BE2C (cell line): Measurements from ENCODE around the gene ZAP70.

ENCODE experiments used
- DNase-seq: peaks from one replicate; pipeline ENCODE4 v3.0.0-alpha.2; 2020
- H3K27me3 ChIP-seq: fragments of 250-450 bp; sonication (Bioruptor Pico); 2 replicates; pipeline ENCODE4 v1.5.1; 2020; ENCODE audit warnings: mild to moderate bottlenecking
- H3K36me3 ChIP-seq: fragments of 250-450 bp; sonication (Bioruptor Pico); 2 replicates; pipeline ENCODE4 v1.5.1; 2020; ENCODE audit warnings: mild to moderate bottlenecking
- H3K4me1 ChIP-seq: fragments of 250-450 bp; sonication (Bioruptor Pico); 2 replicates; pipeline ENCODE4 v1.5.1; 2020
- H3K4me3 ChIP-seq: 2 replicates; pipeline ENCODE4 v1.5.1; 2011; ENCODE audit warnings: low read depth, low read length
- H3K9me3 ChIP-seq: fragments of 250-450 bp; sonication (Bioruptor Pico); 2 replicates; pipeline ENCODE4 v1.5.1; 2020
- TF ChIP-seq, protein P1 (sequence below): IDR thresholded peaks from 2 replicates; pipeline ENCODE4 v1.5.1; 2012; ENCODE audit warnings: mild to moderate bottlenecking, low read depth, low read length

Gene ZAP70

DNA sequence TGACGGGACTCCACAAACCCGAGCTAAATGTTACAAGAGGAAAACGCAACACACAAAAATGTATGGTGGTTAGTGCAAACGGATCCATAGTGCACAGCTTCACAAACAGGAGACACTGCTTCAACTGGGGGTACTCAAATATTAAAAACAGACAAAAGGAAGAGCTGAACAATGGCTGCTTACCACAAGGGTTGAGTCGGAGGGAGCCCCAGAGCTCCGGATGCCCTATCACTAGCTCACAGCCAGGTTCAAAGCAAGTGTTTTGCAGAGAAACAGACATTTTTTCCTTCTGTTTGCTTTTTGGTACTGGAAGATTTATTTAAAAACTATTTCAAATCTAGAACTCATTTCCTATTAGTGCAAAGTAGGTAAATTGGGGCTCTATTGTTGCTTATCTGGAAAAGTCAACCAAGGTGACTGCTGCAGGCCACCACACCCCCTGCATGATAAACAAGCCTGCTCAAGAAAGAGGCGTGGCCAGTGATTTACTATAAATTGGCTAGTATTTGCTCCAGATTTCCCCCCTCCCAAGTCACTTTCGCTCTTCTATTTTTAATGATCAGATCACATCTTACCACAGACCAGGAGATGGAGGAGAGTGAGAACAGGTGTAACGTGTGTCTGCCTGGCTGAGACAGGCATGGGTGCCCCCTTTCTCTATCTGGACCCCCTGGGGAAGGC is 46.5 kb downstream of the ZAP70 start:
- TF ChIP-seq, protein P1, sequence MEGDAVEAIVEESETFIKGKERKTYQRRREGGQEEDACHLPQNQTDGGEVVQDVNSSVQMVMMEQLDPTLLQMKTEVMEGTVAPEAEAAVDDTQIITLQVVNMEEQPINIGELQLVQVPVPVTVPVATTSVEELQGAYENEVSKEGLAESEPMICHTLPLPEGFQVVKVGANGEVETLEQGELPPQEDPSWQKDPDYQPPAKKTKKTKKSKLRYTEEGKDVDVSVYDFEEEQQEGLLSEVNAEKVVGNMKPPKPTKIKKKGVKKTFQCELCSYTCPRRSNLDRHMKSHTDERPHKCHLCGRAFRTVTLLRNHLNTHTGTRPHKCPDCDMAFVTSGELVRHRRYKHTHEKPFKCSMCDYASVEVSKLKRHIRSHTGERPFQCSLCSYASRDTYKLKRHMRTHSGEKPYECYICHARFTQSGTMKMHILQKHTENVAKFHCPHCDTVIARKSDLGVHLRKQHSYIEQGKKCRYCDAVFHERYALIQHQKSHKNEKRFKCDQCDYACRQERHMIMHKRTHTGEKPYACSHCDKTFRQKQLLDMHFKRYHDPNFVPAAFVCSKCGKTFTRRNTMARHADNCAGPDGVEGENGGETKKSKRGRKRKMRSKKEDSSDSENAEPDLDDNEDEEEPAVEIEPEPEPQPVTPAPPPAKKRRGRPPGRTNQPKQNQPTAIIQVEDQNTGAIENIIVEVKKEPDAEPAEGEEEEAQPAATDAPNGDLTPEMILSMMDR: no peak
- DNase-seq: no peak
- no peaks in the 10 kb centered on the region for H3K27me3 ChIP-seq
- H3K4me1 ChIP-seq: no peaks in the 10 kb centered on the region
- H3K36me3 ChIP-seq: no peaks in the 10 kb centered on the region
- H3K4me3 ChIP-seq: no peak overlapping the region
- no peaks in the 10 kb centered on the region for H3K9me3 ChIP-seq

DNA sequence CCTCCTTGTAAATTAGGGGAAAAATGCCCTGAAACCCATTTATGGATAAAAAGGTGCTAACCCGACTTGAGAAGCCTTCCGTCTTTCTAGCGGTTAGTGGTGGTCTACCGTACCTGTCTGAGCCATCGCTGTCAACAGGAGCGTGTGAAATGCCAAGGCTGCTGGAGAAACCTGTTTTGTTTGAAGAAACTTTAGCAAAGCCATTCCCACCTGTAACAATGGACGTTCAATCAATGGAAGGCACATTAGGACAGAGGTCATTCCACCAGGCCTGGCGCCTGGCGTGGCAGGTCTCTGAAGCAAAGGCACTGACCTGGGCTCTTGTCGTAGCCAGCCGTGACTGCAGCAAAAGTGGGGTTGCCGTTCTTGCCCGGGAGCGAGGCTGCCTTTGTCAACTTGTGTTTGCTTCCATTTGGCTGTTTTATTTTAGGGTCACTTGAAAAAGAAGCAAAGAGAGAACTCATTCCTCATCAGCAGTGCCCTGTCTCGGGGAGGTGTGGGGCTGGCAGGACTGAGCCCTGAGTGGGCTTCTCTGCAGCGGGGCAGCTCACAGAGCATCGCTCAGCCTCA is 47.2 kb downstream of the ZAP70 start:
- H3K27me3 ChIP-seq: no peaks in the 10 kb centered on the region
- DNase-seq: no peak
- H3K4me3 ChIP-seq: no peak overlapping the region
- no peaks in the 10 kb centered on the region for H3K36me3 ChIP-seq
- TF ChIP-seq, protein P1: no peak
- H3K9me3 ChIP-seq: no peaks in the 10 kb centered on the region
- no peaks in the 10 kb centered on the region for H3K4me1 ChIP-seq

DNA sequence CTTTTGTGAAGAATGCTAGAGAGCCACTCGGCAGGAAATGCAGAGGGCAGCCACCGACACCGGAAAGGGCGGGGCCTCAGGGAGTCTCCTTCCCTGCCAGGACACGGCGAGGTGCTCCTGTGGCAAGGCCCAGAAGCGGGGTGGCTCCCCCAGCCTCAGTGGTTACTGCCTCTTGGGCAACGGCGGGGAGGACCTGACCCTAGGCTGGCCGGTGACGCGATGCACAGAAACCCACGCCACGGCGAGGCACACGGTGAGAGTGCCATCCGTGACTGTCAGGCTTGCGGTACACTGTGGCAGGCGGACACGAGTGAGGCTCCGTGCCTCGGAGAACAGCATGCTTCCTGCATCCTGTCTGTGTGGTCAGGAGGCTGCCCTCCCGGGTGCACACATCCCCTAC is 47.8 kb downstream of the ZAP70 start:
- Histone ChIP-seq H3K36me3 (no peaks in the 10 kb centered on the region), H3K4me1 (no peaks in the 10 kb centered on the region), H3K4me3 (no peak overlapping the region), H3K9me3 (no peaks in the 10 kb centered on the region), H3K27me3 (no peaks in the 10 kb centered on the region)
- no peak for DNase-seq
- TF ChIP-seq, protein P1: no peak

DNA sequence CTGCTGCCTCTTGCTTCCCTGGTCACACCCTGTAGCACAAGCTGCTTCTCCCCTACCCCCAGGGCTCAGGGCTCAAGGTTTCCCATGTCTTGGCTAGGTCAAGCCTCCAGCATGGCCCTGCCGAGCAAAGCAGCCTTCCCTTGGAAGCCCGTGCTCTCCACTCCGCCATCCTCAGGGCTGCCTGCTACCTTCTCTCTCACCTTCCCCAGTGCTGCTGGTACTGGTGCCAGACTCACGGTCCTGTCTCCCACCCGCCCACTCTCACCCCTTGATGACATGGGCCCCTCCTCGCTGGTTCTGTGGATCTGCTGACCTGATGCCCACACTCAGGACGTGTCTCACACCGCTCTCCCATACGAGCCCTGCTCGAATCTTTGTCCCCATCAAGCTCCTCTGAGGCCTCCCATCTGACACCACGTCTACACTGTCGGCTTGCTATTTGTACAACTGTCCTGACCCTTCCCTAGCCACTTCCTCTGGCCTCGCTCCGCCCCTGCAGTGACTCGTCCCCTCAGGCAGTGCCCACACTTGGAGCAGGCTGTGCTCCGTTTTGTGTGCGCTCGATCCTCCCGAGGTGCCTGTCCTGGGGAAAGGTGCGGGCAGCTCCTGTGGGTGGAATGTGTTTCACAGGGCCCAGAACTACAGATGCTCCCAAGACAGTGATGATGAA is 49.9 kb downstream of the ZAP70 start:
- DNase-seq: no peak
- Histone ChIP-seq H3K4me1 (no peaks in the 10 kb centered on the region), H3K4me3 (no peak overlapping the region), H3K36me3 (no peaks in the 10 kb centered on the region), H3K27me3 (no peaks in the 10 kb centered on the region), H3K9me3 (no peaks in the 10 kb centered on the region)
- TF ChIP-seq, protein P1: no peak

DNA sequence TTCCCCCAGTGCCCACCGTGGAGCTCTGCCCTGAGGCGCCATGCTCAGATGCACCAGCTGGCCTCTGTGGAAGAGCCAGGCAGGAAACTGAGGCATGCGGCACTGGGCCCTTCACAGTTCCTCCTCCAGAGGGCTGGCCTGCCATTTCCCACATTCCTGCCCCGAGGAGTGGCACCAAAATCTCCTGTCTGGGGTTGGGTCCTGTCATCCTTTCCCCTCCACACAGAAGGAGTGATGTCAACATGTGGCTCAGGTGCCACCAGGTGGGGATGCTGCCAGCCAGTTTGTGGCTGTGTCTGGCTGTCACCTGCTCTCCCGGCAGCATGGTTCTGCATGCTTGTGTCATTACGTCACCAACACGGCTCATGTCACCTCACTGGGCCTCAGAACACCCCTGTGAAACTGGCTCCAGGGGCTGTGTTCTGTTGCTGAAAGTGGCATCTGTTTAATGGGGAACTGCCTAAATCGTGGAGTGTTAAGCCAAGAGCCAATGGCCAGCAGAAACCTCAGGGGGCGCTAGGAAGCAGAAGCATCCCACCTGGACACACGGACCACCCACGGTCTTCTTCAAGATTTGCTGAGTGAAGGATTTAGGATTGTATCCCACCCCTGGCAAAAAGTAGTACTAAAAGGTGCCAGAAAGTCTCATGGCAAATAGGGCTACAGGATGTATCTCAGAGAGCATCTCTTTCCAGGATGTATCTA is 51.3 kb downstream of the ZAP70 start:
- no peaks in the 10 kb centered on the region for H3K27me3 ChIP-seq
- no peaks in the 10 kb centered on the region for H3K9me3 ChIP-seq
- no peaks in the 10 kb centered on the region for H3K36me3 ChIP-seq
- TF ChIP-seq, protein P1: no peak
- no peak overlapping the region for H3K4me3 ChIP-seq
- DNase-seq: no peak
- H3K4me1 ChIP-seq: no peaks in the 10 kb centered on the region
